GM12873 (cell line): ENCODE measurements around the gene LRRC10B.

Source experiments
- CTCF ChIP-seq: IDR thresholded peaks from 2 replicates; pipeline ENCODE4 v1.5.1; 2012; ENCODE audit warnings: low read depth, mild to moderate bottlenecking, moderate library complexity, low read length, control low read depth; ENCODE audit not compliant: insufficient read depth; ENCODE audit errors: missing control alignments

LRRC10B gene

DNA sequence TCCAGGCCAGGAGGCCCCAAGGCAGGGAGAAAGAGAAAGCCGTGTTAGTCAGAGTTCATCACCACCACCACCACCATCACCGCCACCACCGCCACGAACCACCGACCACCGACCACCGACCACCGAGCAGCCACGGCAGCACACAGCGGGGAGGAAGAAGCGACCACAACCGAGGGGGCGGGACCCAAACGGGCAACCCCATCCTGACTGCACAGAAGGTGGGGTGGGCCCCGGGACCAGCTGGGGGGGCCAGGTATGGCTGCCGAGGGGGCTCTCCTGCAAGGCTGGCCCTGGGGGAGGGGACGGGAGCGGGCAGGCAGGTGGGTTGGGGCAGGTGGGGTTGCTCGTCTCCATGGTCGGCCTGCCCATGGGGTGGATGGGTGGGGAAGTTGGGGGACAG is 38.1 kb downstream of the LRRC10B start:
- no peak for TF ChIP-seq CTCF

DNA sequence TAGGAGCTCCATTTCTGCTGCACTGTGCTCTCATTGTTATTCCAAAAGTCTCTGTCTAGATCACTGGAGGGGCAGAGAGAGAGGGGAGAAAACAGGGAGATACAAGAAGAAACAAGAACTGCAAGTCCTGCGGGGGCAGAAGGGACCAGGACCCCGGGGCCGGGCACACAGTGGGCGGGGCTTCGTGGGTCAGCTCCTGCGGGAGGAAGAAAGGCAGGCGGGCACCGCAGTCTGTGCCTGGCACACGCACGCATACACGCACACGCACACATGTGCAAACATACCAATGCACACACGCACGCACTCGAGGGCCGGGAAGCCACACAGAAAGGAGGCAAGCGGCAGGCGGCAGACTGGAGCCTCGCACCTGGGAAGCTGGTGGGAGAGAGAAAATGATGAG is 38.7 kb downstream of the LRRC10B start:
- TF ChIP-seq CTCF = no peak

DNA sequence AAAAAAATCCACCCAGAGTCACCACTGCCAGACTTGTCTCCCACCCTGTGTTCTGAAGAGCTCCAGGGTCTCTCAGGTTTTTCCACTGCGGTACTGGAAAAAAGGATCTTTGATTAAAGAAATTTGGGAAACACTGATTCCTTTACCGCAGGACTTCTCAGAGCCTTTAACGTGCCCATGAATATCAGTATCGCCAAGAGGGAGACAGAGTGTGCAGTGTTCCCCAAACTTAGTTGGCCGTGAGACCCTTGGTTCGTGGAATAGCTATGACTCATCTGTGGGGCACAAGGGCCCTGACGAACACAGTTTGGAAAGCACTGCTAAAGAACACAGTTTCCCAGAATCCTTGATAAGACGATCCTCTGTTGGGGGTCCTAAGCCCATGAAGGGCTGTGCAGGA is 40.6 kb downstream of the LRRC10B start:
- TF ChIP-seq CTCF = no peak

DNA sequence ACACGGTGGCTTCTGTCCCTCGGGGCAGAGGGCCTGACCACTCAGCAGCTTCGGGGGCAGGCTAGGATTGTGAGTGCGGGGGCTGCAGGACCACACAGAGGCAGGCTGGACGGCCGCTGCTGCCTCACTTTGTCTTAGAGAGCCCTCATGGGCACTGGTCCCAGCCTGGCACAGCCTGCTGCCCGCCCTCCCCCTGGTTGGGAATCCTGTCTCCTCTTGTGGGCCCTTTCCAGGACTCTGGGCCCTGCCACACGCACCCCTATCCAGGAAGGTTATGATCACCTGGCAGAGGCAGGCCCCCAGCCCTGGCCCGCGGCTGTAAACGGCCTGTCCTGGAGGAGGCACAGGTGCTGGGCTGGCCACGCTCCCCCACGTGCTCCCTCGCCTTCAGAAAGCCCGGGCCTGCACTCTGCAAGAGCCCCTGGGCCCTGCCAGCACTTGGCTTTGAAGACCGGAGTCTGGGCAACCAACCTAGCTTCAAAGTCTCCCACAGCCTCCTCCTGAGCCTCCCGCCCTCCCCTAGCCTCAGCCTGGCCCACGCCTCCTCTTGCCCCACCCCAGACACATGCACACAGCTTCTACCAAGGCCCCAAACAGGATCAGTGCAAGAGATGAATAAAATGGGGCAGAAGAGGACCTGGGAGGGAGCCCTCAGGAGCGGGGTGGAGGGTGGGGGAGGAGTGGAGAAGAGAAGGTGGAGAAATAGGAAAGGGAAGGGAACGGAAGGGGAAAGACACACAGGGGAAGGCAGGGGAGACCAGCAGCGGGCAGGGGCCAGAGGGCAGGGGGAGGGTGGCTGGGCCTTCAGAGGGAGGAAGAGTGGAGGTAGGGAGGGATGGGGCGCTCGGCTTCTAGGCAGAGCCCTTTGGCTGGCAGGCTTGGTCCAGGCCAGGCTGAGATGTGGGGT is 41.4 kb downstream of the LRRC10B start:
- no peak for TF ChIP-seq CTCF

DNA sequence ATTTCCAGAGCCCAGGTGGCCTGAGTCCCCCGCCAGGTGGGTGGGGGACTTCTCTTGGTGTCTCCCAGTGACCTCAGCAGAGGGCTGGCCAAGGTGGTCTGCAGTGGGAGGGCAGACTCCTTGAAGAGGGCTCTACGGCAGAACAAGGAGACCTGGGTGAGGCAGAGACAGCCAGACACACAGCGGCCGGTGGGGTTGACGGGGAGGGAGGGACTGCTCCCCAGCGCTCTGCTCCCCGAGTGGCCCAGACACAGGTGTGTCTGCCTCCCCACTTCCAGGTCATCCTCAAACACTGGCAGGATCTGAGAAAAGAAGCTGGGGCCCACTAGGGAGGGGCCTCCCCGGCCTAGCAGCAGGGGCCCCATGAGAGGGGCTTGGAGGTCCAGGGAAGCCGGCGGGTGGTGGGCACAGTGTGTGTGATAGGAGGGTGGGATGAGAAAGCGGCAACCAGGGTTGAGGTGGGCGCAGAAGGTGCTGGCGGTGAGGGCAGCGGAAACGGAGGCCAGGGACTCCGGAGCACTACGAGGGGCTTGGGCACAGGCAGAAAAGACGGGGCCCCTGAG is 42.2 kb downstream of the LRRC10B start:
- no peak for TF ChIP-seq CTCF

GRCh38 chr11:61551634-61552033 is 43.1 kb downstream of the LRRC10B start:
- TF ChIP-seq CTCF = no peak

GRCh38 chr11:61552108-61552635 is 43.6 kb downstream of the LRRC10B start:
- TF ChIP-seq CTCF = no peak
